ENCODE data around the gene LTF. TPM values are rescaled to one million over a fixed set of nuclear protein-coding genes. Genes with fewer than 3 reads are reported as not detected.
"Not testable (repeated sequence)": the region's sequence is repeated elsewhere in the genome, so short reads cannot be mapped to it uniquely, and the experiment has no call there.

Gene LTF
- total RNA-seq, 1 donor from 2014 or later = not detected

DNA sequence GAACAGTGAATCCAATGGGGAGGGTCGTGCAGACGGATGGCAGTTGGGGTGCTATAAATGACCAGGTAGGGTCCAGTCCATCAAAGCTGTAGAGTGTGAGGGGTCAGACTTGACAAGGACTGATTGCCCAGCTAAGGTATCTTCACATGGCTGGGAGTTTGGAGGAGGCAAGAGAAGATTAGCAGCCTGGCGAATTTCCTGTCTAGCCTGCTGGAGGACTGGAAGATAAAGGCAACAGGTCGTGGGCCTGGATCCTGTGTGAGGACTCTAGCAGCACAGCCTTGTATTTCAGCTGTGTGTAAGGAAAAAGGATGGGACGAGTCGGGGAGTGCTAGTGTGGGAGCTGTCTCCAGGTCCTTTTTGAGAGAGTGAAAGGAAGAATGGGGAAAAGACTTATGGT is 75.4 kb downstream of the LTF start:
- TF ChIP-seq, protein P1, sequence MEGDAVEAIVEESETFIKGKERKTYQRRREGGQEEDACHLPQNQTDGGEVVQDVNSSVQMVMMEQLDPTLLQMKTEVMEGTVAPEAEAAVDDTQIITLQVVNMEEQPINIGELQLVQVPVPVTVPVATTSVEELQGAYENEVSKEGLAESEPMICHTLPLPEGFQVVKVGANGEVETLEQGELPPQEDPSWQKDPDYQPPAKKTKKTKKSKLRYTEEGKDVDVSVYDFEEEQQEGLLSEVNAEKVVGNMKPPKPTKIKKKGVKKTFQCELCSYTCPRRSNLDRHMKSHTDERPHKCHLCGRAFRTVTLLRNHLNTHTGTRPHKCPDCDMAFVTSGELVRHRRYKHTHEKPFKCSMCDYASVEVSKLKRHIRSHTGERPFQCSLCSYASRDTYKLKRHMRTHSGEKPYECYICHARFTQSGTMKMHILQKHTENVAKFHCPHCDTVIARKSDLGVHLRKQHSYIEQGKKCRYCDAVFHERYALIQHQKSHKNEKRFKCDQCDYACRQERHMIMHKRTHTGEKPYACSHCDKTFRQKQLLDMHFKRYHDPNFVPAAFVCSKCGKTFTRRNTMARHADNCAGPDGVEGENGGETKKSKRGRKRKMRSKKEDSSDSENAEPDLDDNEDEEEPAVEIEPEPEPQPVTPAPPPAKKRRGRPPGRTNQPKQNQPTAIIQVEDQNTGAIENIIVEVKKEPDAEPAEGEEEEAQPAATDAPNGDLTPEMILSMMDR (IDR thresholded peaks at IDR 0.05; ENCODE audit: partially characterized antibody, unreplicated experiment) = no peak
- Mint-ChIP-seq H3K36me3 (ENCODE audit: unreplicated experiment) (no peaks in the 10 kb centered on the region), H3K27me3 (ENCODE audit: unreplicated experiment) (peaks cover 2% of the 10 kb centered on the region), H3K4me3 (ENCODE audit: unreplicated experiment) (no peak overlapping the region), H3K27ac (ENCODE audit: unreplicated experiment) (no peak overlapping the region), H3K4me1 (ENCODE audit: low read depth, unreplicated experiment) (no peaks in the 10 kb centered on the region), H3K9me3 (ENCODE audit: unreplicated experiment) (peaks cover 2% of the 10 kb centered on the region)
- DNase-seq = no peak

DNA sequence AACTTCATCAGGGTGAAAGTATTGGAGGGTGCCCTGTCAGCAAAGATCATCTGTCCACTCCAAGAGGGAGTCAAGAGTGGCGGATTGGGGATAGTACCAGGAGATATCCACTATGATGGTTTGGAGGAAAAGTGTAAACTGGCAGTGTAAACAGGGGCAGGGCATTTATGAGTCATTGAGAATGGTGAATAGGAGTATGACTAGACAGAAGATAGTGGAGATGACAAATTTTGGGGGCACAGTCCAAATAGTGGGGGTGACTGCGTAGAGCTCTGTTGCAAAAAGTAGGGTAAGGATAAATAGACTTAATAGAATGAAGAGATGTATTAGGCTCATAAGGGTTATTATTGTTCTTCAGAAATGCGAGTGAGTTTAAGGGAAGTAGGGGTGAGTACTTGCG is 75.9 kb downstream of the LTF start:
- H3K27me3 Mint-ChIP-seq (ENCODE audit: unreplicated experiment); H3K27ac Mint-ChIP-seq (ENCODE audit: unreplicated experiment); DNase-seq; H3K4me3 Mint-ChIP-seq (ENCODE audit: unreplicated experiment); H3K36me3 Mint-ChIP-seq (ENCODE audit: unreplicated experiment); H3K9me3 Mint-ChIP-seq (ENCODE audit: unreplicated experiment); H3K4me1 Mint-ChIP-seq (ENCODE audit: low read depth, unreplicated experiment): not testable (repeated sequence)

DNA sequence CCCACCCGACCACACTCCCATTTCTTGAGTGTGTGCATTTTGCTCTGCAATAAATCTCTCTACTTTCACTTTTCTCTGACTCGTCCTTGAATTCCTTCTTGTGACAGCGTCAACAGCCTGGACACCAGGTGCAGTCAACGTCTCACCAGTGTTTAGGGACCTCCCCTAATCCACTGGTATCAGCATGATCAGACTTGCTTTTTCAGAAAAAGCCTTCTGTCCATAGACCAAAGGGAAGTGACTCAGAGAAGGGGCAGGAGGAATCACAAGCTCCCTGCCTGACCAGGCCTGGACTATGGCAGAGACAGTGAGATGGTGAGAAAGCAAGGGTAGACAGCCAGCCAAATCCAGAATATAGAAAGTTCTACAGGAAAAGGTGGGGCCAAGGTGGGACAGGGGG is 78.5 kb downstream of the LTF start:
- H3K4me1 Mint-ChIP-seq (ENCODE audit: low read depth, unreplicated experiment) = no peaks in the 10 kb centered on the region
- TF ChIP-seq, protein P1 (IDR thresholded peaks at IDR 0.05; ENCODE audit: partially characterized antibody, unreplicated experiment) = no peak

More for the DNA sequence above, 78.5 kb downstream of the LTF start:
- Mint-ChIP-seq H3K27me3 (ENCODE audit: unreplicated experiment) (no peaks in the 10 kb centered on the region), H3K9me3 (ENCODE audit: unreplicated experiment) (no peaks in the 10 kb centered on the region), H3K36me3 (ENCODE audit: unreplicated experiment) (no peaks in the 10 kb centered on the region), H3K27ac (ENCODE audit: unreplicated experiment) (no peak overlapping the region), H3K4me3 (ENCODE audit: unreplicated experiment) (no peak overlapping the region)
- DNase-seq = no peak

Other genes starting within 250 kb of the LTF start
- gene CCR3, start 222.4 kb downstream of the LTF start, total RNA-seq (ENCODE audit: unreplicated experiment) = not detected
- gene CCR2, start 110.8 kb downstream of the LTF start, total RNA-seq (ENCODE audit: unreplicated experiment) = not detected
- gene CCR5, start 94.0 kb downstream of the LTF start, total RNA-seq (ENCODE audit: unreplicated experiment) = not detected
- not detected for gene CCRL2, start 57.6 kb downstream of the LTF start, total RNA-seq (ENCODE audit: unreplicated experiment)
- not detected for gene RTP3, start 33.1 kb upstream of the LTF start, total RNA-seq (ENCODE audit: unreplicated experiment)
- gene LRRC2, start 101.4 kb upstream of the LTF start, total RNA-seq (ENCODE audit: unreplicated experiment) = not detected
- gene FAM240A, start 147.6 kb upstream of the LTF start, total RNA-seq (ENCODE audit: unreplicated experiment) = not detected
- 0.51 TPM for gene ALS2CL, start 228.8 kb upstream of the LTF start, total RNA-seq (ENCODE audit: unreplicated experiment)
- gene TMIE, start 236.5 kb upstream of the LTF start, total RNA-seq (ENCODE audit: unreplicated experiment) = not detected

All from glutamatergic neuron (in vitro differentiated cells).